H9 (cell line): Measurements from ENCODE around the gene ARNT2. TPM values are rescaled to one million over a fixed set of nuclear protein-coding genes. Genes with fewer than 3 reads are reported as not detected.

Experiments
- DNase-seq: peaks from one replicate; pipeline ENCODE4 v3.0.0-alpha.2; 2017
- H2AFZ ChIP-seq: one replicate; pipeline ENCODE4 v1.6.1; 2013; ENCODE audit warnings: mild to moderate bottlenecking, low read length, control low read depth, moderate library complexity
- H2AK5ac ChIP-seq: 2 replicates; pipeline ENCODE4 v1.6.1; 2013; ENCODE audit warnings: low read length, control low read depth, mixed read lengths; ENCODE audit not compliant: insufficient read length
- H2BK120ac ChIP-seq: one replicate; pipeline ENCODE4 v1.6.1; 2013; ENCODE audit warnings: low read depth, mild to moderate bottlenecking, low read length, control low read depth, inconsistent platforms; ENCODE audit not compliant: poor library complexity, severe bottlenecking
- H2BK12ac ChIP-seq: 2 replicates; pipeline ENCODE4 v1.6.1; 2013; ENCODE audit warnings: low read length, control low read depth, mixed read lengths, low read depth; ENCODE audit not compliant: insufficient read length
- H2BK15ac ChIP-seq: 2 replicates; pipeline ENCODE4 v1.6.1; 2013; ENCODE audit warnings: low read depth, low read length, control low read depth
- H2BK20ac ChIP-seq: one replicate; pipeline ENCODE4 v1.6.1; 2013; ENCODE audit warnings: low read depth, mild to moderate bottlenecking, low read length, control low read depth, inconsistent platforms; ENCODE audit not compliant: poor library complexity, severe bottlenecking
- H2BK5ac ChIP-seq: 2 replicates; pipeline ENCODE4 v1.6.1; 2013; ENCODE audit warnings: low read length, control low read depth, mixed read lengths; ENCODE audit not compliant: insufficient read length
- H3K14ac ChIP-seq: 2 replicates; pipeline ENCODE4 v1.6.1; 2013; ENCODE audit warnings: low read length, control low read depth; ENCODE audit not compliant: insufficient read depth
- H3K18ac ChIP-seq: 2 replicates; pipeline ENCODE4 v1.6.1; 2013; ENCODE audit warnings: low read depth, mild to moderate bottlenecking, mixed read lengths, low read length, control low read depth; ENCODE audit not compliant: insufficient read length
- H3K23ac ChIP-seq: 2 replicates; pipeline ENCODE4 v1.6.1; 2013; ENCODE audit warnings: low read length, control low read depth, mixed read lengths, low read depth; ENCODE audit not compliant: insufficient read length
- H3K23me2 ChIP-seq: 2 replicates; pipeline ENCODE4 v1.6.1; 2013; ENCODE audit warnings: low read depth, mild to moderate bottlenecking, mixed read lengths, low read length, control low read depth; ENCODE audit not compliant: insufficient read length, poor library complexity, severe bottlenecking
- H3K27ac ChIP-seq: 2 replicates; pipeline ENCODE4 v1.5.1; 2013; ENCODE audit warnings: low read length, control low read depth, mixed read lengths, low read depth; ENCODE audit not compliant: insufficient read length
- H3K27me3 ChIP-seq: 2 replicates; pipeline ENCODE4 v1.6.1; 2013; ENCODE audit warnings: low read length, control low read depth, inconsistent platforms; ENCODE audit not compliant: insufficient read depth
- H3K4ac ChIP-seq: 2 replicates; pipeline ENCODE4 v1.6.1; 2013; ENCODE audit warnings: low read depth, mild to moderate bottlenecking, control low read depth, inconsistent platforms, low read length, moderate library complexity
- H3K4me1 ChIP-seq: 2 replicates; pipeline ENCODE4 v1.6.1; 2013; ENCODE audit warnings: low read length, control low read depth, inconsistent platforms; ENCODE audit not compliant: insufficient read depth
- H3K4me2 ChIP-seq: 2 replicates; pipeline ENCODE4 v1.6.1; 2013; ENCODE audit warnings: low read length, control low read depth, mixed read lengths; ENCODE audit not compliant: insufficient read length, insufficient read depth
- H3K56ac ChIP-seq: 2 replicates; pipeline ENCODE4 v1.6.1; 2013; ENCODE audit warnings: low read depth, mild to moderate bottlenecking, mixed read lengths, low read length, control low read depth; ENCODE audit not compliant: insufficient read length
- H3K79me1 ChIP-seq: 2 replicates; pipeline ENCODE4 v1.6.1; 2013; ENCODE audit warnings: low read depth, mild to moderate bottlenecking, moderate library complexity, low read length, control low read depth, inconsistent platforms; ENCODE audit not compliant: insufficient read depth, poor library complexity, severe bottlenecking
- H3K79me2 ChIP-seq: 2 replicates; pipeline ENCODE4 v1.6.1; 2013; ENCODE audit warnings: low read length, control low read depth, inconsistent platforms; ENCODE audit not compliant: insufficient read depth
- H3K9ac ChIP-seq: 2 replicates; pipeline ENCODE4 v1.6.1; 2013; ENCODE audit warnings: low read length, control low read depth, mixed read lengths; ENCODE audit not compliant: insufficient read length; ENCODE audit errors: extremely low read depth
- H3K9me3 ChIP-seq: one replicate; pipeline ENCODE4 v1.6.1; 2013; ENCODE audit warnings: low read depth, low read length, inconsistent platforms; ENCODE audit not compliant: control insufficient read depth
- H3T11ph ChIP-seq: one replicate; pipeline ENCODE4 v1.6.1; 2013; ENCODE audit warnings: mild to moderate bottlenecking, low read length, control low read depth, inconsistent platforms
- H4K20me1 ChIP-seq: one replicate; pipeline ENCODE4 v1.6.1; 2013; ENCODE audit not compliant: control insufficient read depth, insufficient read length, insufficient read depth
- H4K5ac ChIP-seq: 2 replicates; pipeline ENCODE4 v1.6.1; 2013; ENCODE audit warnings: low read depth, mild to moderate bottlenecking, mixed read lengths, low read length, control low read depth; ENCODE audit not compliant: insufficient read length
- H4K8ac ChIP-seq: replicated peaks from 2 replicates; pipeline ENCODE4 v1.6.1; 2013; ENCODE audit warnings: low read length, control low read depth, mixed read lengths, low read depth; ENCODE audit not compliant: insufficient read length
- H4K91ac ChIP-seq: 2 replicates; pipeline ENCODE4 v1.6.1; 2013; ENCODE audit warnings: low read depth, mild to moderate bottlenecking, moderate library complexity, mixed read lengths, low read length, control low read depth; ENCODE audit not compliant: insufficient read length
- H3K27ac Mint-ChIP-seq, 3 experiments: 2 replicates in 2 of 3; 3 replicates in 1 of 3; pipeline ENCODE4 v1.8.0; 2020 to 2021; ENCODE audit warnings: mixed read lengths in 3 of 3, mild to moderate bottlenecking in 1 of 3, moderate library complexity in 1 of 3
- H3K27me3 Mint-ChIP-seq: 2 replicates; pipeline ENCODE4 v1.8.0; 2021; ENCODE audit warnings: low read depth, mild to moderate bottlenecking, moderate library complexity, mixed read lengths
- H3K36me3 Mint-ChIP-seq, 3 experiments: 2 replicates in 2 of 3; 3 replicates in 1 of 3; pipeline ENCODE4 v1.8.0; 2020 to 2021; ENCODE audit warnings: low read depth in 3 of 3, mixed read lengths in 3 of 3; ENCODE audit not compliant: insufficient read depth in 1 of 3
- H3K4me1 Mint-ChIP-seq, 2 experiments: 2 replicates each; pipeline ENCODE4 v1.8.0; 2020; ENCODE audit warnings: mixed read lengths in 2 of 2
- H3K4me3 Mint-ChIP-seq, 2 experiments: 2 replicates in 1 of 2; 3 replicates in 1 of 2; pipeline ENCODE4 v1.8.0; 2020 to 2021; ENCODE audit warnings: mild to moderate bottlenecking in 2 of 2, mixed read lengths in 2 of 2, moderate library complexity in 1 of 2
- H3K9me3 Mint-ChIP-seq, 2 experiments: 2 replicates in 1 of 2; 3 replicates in 1 of 2; pipeline ENCODE4 v1.8.0; 2020; ENCODE audit warnings: mild to moderate bottlenecking in 2 of 2, mixed read lengths in 2 of 2, moderate library complexity in 1 of 2
- WGBS: extraction: QIAGEN DNeasy Blood & Tissue Kit; methylation state at CpG from one replicate; pipeline ENCODE4 v1.1.7; 2013; ENCODE audit warnings: missing lambda C conversion rate, low lambda C conversion rate, mixed read lengths; ENCODE audit not compliant: insufficient read length; ENCODE audit errors: extremely low coverage; 5-methylcytosine and 5-hydroxymethylcytosine counted together
- total RNA-seq: library from RNA; stranded (reverse); gene quantifications from 2 replicates; pipeline ENCODE4 v1.2.1, GENCODE V29; 2021
- TF ChIP-seq, protein P1 (sequence below): fragments of 200-600 bp; sonication (generic); conservative IDR thresholded peaks from 3 replicates; pipeline ENCODE4 v1.8.0; 2021; ENCODE audit warnings: antibody characterized with exemption, mild to moderate bottlenecking

Gene ARNT2
- total RNA-seq, 1 experiment from 2014 or later, result 10.5 TPM

DNA sequence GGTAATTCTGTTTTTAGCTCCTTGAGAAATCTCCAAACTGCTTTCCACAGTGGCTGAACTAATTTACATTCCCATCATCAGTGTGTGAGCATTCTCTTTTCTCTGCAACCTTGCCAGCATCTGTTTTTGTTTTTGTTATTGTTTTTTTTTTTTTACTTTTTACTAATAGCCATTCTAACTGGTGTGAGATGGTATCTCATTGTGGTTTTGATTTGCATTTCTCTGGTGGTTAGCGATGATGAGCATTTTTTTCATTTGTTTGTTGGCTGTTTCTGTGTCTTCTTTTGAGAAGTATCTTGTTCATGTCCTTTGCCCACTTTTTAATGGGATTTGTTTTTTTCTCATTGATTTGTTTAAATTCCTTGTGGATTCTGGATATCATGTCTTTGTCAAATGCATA lies 161.2 kb downstream of the ARNT2 start:
- no peak overlapping the region for H2BK20ac ChIP-seq
- H3K9me3 Mint-ChIP-seq, result no peaks in the 10 kb centered on the region
- no peaks in the 10 kb centered on the region for H3K9me3 ChIP-seq

More for the DNA sequence above, 161.2 kb downstream of the ARNT2 start:
- Histone ChIP-seq H2BK15ac (no peak overlapping the region), H3K79me1 (no peaks in the 10 kb centered on the region), H2BK5ac (no peak overlapping the region), H3K56ac (no peak overlapping the region), H3K27me3 (no peaks in the 10 kb centered on the region), H4K5ac (no peak overlapping the region), H3K9ac (no peak overlapping the region), H3K79me2 (no peaks in the 10 kb centered on the region), H2BK120ac (no peak overlapping the region), H2AK5ac (no peak overlapping the region), H3T11ph (no peak overlapping the region), H4K8ac (no peak overlapping the region), H3K4ac (no peak overlapping the region), H3K14ac (no peak overlapping the region), H4K20me1 (no peaks in the 10 kb centered on the region), H2AFZ (no peak overlapping the region), H3K23ac (no peak overlapping the region), H2BK12ac (no peak overlapping the region), H3K18ac (no peak overlapping the region), H3K23me2 (no peaks in the 10 kb centered on the region), H3K27ac (no peak overlapping the region), H3K4me1 (peaks cover 3% of the 10 kb centered on the region; the same call in 1 of the 2 replicates), H4K91ac (no peak overlapping the region), H3K4me2 (no peak overlapping the region)
- Mint-ChIP-seq H3K4me3 (no peak overlapping the region), H3K36me3 (peaks cover 0 to 10% (median 9%) of the 10 kb centered on the region in 3 experiments; a peak in 6 of 7 replicates), H3K27ac (no peak overlapping the region), H3K4me1 (peaks cover 20% of the 10 kb centered on the region in 2 experiments), H3K27me3 (no peaks in the 10 kb centered on the region)
- TF ChIP-seq, protein P1, sequence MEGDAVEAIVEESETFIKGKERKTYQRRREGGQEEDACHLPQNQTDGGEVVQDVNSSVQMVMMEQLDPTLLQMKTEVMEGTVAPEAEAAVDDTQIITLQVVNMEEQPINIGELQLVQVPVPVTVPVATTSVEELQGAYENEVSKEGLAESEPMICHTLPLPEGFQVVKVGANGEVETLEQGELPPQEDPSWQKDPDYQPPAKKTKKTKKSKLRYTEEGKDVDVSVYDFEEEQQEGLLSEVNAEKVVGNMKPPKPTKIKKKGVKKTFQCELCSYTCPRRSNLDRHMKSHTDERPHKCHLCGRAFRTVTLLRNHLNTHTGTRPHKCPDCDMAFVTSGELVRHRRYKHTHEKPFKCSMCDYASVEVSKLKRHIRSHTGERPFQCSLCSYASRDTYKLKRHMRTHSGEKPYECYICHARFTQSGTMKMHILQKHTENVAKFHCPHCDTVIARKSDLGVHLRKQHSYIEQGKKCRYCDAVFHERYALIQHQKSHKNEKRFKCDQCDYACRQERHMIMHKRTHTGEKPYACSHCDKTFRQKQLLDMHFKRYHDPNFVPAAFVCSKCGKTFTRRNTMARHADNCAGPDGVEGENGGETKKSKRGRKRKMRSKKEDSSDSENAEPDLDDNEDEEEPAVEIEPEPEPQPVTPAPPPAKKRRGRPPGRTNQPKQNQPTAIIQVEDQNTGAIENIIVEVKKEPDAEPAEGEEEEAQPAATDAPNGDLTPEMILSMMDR, result no peak
- WGBS, result no CpG with 5 or more reads among the region's 1 CpG
- no peak for DNase-seq
